ENCODE measurements around the gene CGRRF1.

The CGRRF1 gene

GRCh38 chr14:54548491-54548890 lies 38.8 kb downstream of the CGRRF1 start:
- no peak for DNase-seq (ENCODE audit: low spot score)

- no peak for DNase-seq (ENCODE audit: low spot score)
Measured at GRCh38 chr14:54549862-54550261, 40.2 kb downstream of the CGRRF1 start.

GRCh38 chr14:54550514-54550913 lies 40.8 kb downstream of the CGRRF1 start:
- DNase-seq (ENCODE audit: low spot score) = no peak

- DNase-seq (ENCODE audit: low spot score) = no peak
Measured at GRCh38 chr14:54554401-54554800, 44.7 kb downstream of the CGRRF1 start.

- no peak for DNase-seq (ENCODE audit: low spot score)
Measured at GRCh38 chr14:54555651-54556050, 45.9 kb downstream of the CGRRF1 start.

- DNase-seq (ENCODE audit: low spot score) = no peak
Measured at GRCh38 chr14:54556535-54556934, 46.8 kb downstream of the CGRRF1 start.

- no peak for DNase-seq (ENCODE audit: low spot score)
Measured at GRCh38 chr14:54562334-54562733, 52.6 kb downstream of the CGRRF1 start.

GRCh38 chr14:54564071-54564867 lies 54.6 kb downstream of the CGRRF1 start:
- DNase-seq (ENCODE audit: low spot score) = peak; percentile 31

GRCh38 chr14:54564868-54565784 lies 55.4 kb downstream of the CGRRF1 start:
- no peak for DNase-seq (ENCODE audit: low spot score)

GRCh38 chr14:54565785-54566409 lies 56.2 kb downstream of the CGRRF1 start:
- no peak for DNase-seq (ENCODE audit: low spot score)

- no peak for DNase-seq (ENCODE audit: low spot score)
Measured at GRCh38 chr14:54566410-54567223, 56.9 kb downstream of the CGRRF1 start, which contains the start of gene SAMD4A. Gene SAMD4A (plus strand): TSS chr14:54567128. CDS start chr14:54567917, 789 bp downstream.

- DNase-seq (ENCODE audit: low spot score) = no peak
Measured at GRCh38 chr14:54567224-54567638, 57.5 kb downstream of the CGRRF1 start.

- DNase-seq (ENCODE audit: low spot score) = no peak
Measured at GRCh38 chr14:54567639-54568561, 58.2 kb downstream of the CGRRF1 start.

- no peak for DNase-seq (ENCODE audit: low spot score)
Measured at GRCh38 chr14:54568821-54569595, 59.3 kb downstream of the CGRRF1 start.

GRCh38 chr14:54570047-54570446 lies 60.3 kb downstream of the CGRRF1 start:
- DNase-seq (ENCODE audit: low spot score) = no peak

GRCh38 chr14:54570631-54571415 lies 61.1 kb downstream of the CGRRF1 start:
- DNase-seq (ENCODE audit: low spot score) = no peak

- DNase-seq (ENCODE audit: low spot score) = no peak
Measured at GRCh38 chr14:54572316-54572715, 62.6 kb downstream of the CGRRF1 start.

GRCh38 chr14:54574528-54574927 lies 64.8 kb downstream of the CGRRF1 start:
- no peak for DNase-seq (ENCODE audit: low spot score)

- DNase-seq (ENCODE audit: low spot score) = no peak
Measured at GRCh38 chr14:54577494-54577893, 67.8 kb downstream of the CGRRF1 start.

All from hematopoietic multipotent progenitor cell treated with erythropoietin and hydrocortisone succinate and interleukin-3 and kit ligand, for 17 days (in vitro differentiated cells).